Measurements from ENCODE around the gene LIMS3.
"Not testable (repeated sequence)": the region's sequence is repeated elsewhere in the genome, so short reads cannot be mapped to it uniquely, and the experiment has no call there.

DNA sequence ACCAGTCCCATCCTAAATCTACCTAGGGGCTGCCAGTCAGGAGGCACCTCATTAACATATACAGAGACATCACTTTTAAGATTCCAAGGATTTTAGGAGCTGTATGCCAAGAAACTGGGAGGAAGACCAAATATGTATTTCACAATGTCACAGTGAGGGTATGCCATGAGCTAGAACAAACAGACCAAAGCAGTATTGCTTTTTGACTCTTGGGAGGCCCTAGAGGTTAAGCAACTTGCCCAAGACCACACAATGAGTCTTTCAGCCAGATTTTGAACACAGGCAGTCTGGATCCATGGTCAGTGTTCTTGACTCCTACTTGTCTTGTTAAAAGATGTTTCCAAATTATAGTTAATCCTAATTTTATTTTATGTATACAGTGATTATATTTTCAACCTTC lies 12.3 kb downstream of the LIMS3 start:
- TF ChIP-seq CTCF (IDR thresholded peaks at IDR 0.05; ENCODE audit: insufficient read depth, low read length); POLR2AphosphoS5 (IDR thresholded peaks at IDR 0.05; ENCODE audit: low read depth); GABPA (IDR thresholded peaks at IDR 0.05; ENCODE audit: low read depth): not testable (repeated sequence)
